Small intestine (tissue), 7 donors: Measurements from ENCODE around the gene RNF157. TPM values are rescaled to one million over a fixed set of nuclear protein-coding genes. Genes with fewer than 3 reads are reported as not detected.
"Not testable (repeated sequence)": the region's sequence is repeated elsewhere in the genome, so short reads cannot be mapped to it uniquely, and the experiment has no call there.

ENCODE experiments used
- DNase-seq, 2 donors: peaks; one replicate each; pipeline versions ENCODE4 v3.0.0 to v3.0.0-alpha.2; 2013
- FAIRE-seq: peaks from 2 replicates; lab custom pipeline; 2012; peaks lifted over from hg19 to GRCh38; lab: Jason Lieb, UNC
- H3K27ac ChIP-seq, 3 donors: one replicate each; pipeline ENCODE4 v1.5.1; 2013; ENCODE audit warnings: low read length in 2 of 3, mild to moderate bottlenecking in 2 of 3, control low read depth in 1 of 3, inconsistent platforms in 1 of 3, low read depth in 1 of 3, moderate library complexity in 1 of 3
- H3K27me3 ChIP-seq, 3 donors: one replicate each; pipeline ENCODE4 v1.6.1; 2013; ENCODE audit warnings: low read length in 3 of 3, inconsistent platforms in 1 of 3; ENCODE audit not compliant: control insufficient read depth in 3 of 3, insufficient read depth in 3 of 3
- H3K36me3 ChIP-seq, 3 donors: one replicate each; pipeline ENCODE4 v1.6.1; 2013; ENCODE audit warnings: low read length in 3 of 3, inconsistent platforms in 1 of 3, low read depth in 1 of 3, mild to moderate bottlenecking in 1 of 3, moderate library complexity in 1 of 3; ENCODE audit not compliant: control insufficient read depth in 3 of 3, insufficient read depth in 2 of 3
- H3K4me1 ChIP-seq, 3 donors: one replicate each; pipeline ENCODE4 v1.6.1; 2013; ENCODE audit warnings: low read length in 2 of 3, inconsistent platforms in 1 of 3, low read depth in 1 of 3, mild to moderate bottlenecking in 1 of 3, moderate library complexity in 1 of 3; ENCODE audit not compliant: control insufficient read depth in 3 of 3, insufficient read depth in 2 of 3
- H3K4me3 ChIP-seq, 3 donors: one replicate each; pipeline ENCODE4 v1.5.1; 2013; ENCODE audit warnings: low read length in 3 of 3, control low read depth in 1 of 3, inconsistent platforms in 1 of 3, low read depth in 1 of 3, mild to moderate bottlenecking in 1 of 3, moderate library complexity in 1 of 3
- H3K9me3 ChIP-seq, 2 donors: one replicate each; pipeline ENCODE4 v1.6.1; 2013; ENCODE audit warnings: low read depth in 1 of 2, low read length in 1 of 2; ENCODE audit not compliant: control insufficient read depth in 2 of 2, insufficient read depth in 1 of 2
- WGBS, 3 donors: extraction: QIAGEN DNeasy Blood & Tissue Kit; methylation state at CpG; one replicate each; pipeline ENCODE4 v1.1.7; 2013; 5-methylcytosine and 5-hydroxymethylcytosine counted together
- polyA plus RNA-seq, 4 donors: library from polyadenylated mRNA; stranded (reverse) in 3 of 4; unstranded in 1 of 4; fragments of 200-250 nt in 3 of 4; fragments of 120-200 nt in 1 of 4; gene quantifications; one replicate each; pipeline versions ENCODE4 v1.2.1 to v1.2.3, GENCODE V29; 2013
- donor health status: healthy with polysubstance abuse.
- donor health status: control.
- donor health status: control.
- donor health status: Bipolar disorder and iron deficiency.
- donor health status: healthy.

The RNF157 gene
- polyA plus RNA-seq, 4 donors, result 13.9 to 30.6 (median 21.6) TPM

- Histone ChIP-seq H3K27me3 (no peaks in the 10 kb centered on the region), H3K4me1 (peaks cover 0 to 3% (median 2%) of the 10 kb centered on the region in 3 donors), H3K9me3 (no peaks in the 10 kb centered on the region), H3K4me3 (no peak overlapping the region), H3K27ac (peak overlapping the region in 1 of 3 donors; percentile 27), H3K36me3 (peaks cover 0 to 4% (median 0%) of the 10 kb centered on the region in 3 donors)
- no peak for DNase-seq
- no peak for FAIRE-seq
- 78 to 90% (median 84%) methylated on average over 4 of the region's 4 CpGs for WGBS, 3 donors
Observed at GRCh38 chr17:76189247-76189646, 51.0 kb downstream of the RNF157 start.

- H3K4me3 ChIP-seq, result no peak overlapping the region
Observed at GRCh38 chr17:76188213-76189016, 51.9 kb downstream of the RNF157 start.

GRCh38 chr17:76186774-76187173 is 53.5 kb downstream of the RNF157 start:
- not testable (repeated sequence) for DNase-seq, H3K36me3 ChIP-seq, H3K9me3 ChIP-seq, H3K27me3 ChIP-seq, H3K27ac ChIP-seq, H3K4me1 ChIP-seq, H3K4me3 ChIP-seq, FAIRE-seq
- 97 to 100% (median 98%) methylated on average over 2 of the region's 2 CpGs for WGBS, 3 donors

More at GRCh38 chr17:76188213-76189016, 51.9 kb downstream of the RNF157 start:
- DNase-seq (no peak), FAIRE-seq (no peak)
- Histone ChIP-seq H3K4me1 (peaks cover 0 to 3% (median 2%) of the 10 kb centered on the region in 3 donors), H3K27me3 (no peaks in the 10 kb centered on the region), H3K27ac (peak overlapping the region in 1 of 3 donors; percentile 60), H3K36me3 (peaks cover 0 to 4% (median 0%) of the 10 kb centered on the region in 3 donors), H3K9me3 (no peaks in the 10 kb centered on the region)
- WGBS, 3 donors, result 72 to 74% (median 74%) methylated on average over 4 of the region's 4 CpGs

- Histone ChIP-seq H3K9me3 (no peaks in the 10 kb centered on the region), H3K36me3 (peaks cover 0 to 2% (median 0%) of the 10 kb centered on the region in 3 donors), H3K27ac (no peak overlapping the region), H3K27me3 (no peaks in the 10 kb centered on the region), H3K4me1 (peaks cover 0 to 4% (median 2%) of the 10 kb centered on the region in 3 donors), H3K4me3 (no peak overlapping the region)
- FAIRE-seq, result no peak
- no peak for DNase-seq
- WGBS, 3 donors, result 79 to 91% (median 85%) methylated on average over 2 of the region's 2 CpGs
Observed at GRCh38 chr17:76184290-76184689, 56.0 kb downstream of the RNF157 start.

GRCh38 chr17:76182016-76182764 is 58.1 kb downstream of the RNF157 start:
- Histone ChIP-seq H3K36me3 (peaks cover 0 to 4% (median 0%) of the 10 kb centered on the region in 3 donors), H3K9me3 (no peaks in the 10 kb centered on the region), H3K27ac (peak overlapping the region in 1 of 3 donors; percentile 59), H3K4me1 (peaks cover 0 to 4% (median 0%) of the 10 kb centered on the region in 3 donors), H3K27me3 (no peaks in the 10 kb centered on the region), H3K4me3 (no peak overlapping the region)
- DNase-seq, result peak; percentile 92 to 96
- no peak for FAIRE-seq
- 13 to 15% (median 15%) methylated on average over 11 of the region's 11 CpGs for WGBS, 3 donors

DNA sequence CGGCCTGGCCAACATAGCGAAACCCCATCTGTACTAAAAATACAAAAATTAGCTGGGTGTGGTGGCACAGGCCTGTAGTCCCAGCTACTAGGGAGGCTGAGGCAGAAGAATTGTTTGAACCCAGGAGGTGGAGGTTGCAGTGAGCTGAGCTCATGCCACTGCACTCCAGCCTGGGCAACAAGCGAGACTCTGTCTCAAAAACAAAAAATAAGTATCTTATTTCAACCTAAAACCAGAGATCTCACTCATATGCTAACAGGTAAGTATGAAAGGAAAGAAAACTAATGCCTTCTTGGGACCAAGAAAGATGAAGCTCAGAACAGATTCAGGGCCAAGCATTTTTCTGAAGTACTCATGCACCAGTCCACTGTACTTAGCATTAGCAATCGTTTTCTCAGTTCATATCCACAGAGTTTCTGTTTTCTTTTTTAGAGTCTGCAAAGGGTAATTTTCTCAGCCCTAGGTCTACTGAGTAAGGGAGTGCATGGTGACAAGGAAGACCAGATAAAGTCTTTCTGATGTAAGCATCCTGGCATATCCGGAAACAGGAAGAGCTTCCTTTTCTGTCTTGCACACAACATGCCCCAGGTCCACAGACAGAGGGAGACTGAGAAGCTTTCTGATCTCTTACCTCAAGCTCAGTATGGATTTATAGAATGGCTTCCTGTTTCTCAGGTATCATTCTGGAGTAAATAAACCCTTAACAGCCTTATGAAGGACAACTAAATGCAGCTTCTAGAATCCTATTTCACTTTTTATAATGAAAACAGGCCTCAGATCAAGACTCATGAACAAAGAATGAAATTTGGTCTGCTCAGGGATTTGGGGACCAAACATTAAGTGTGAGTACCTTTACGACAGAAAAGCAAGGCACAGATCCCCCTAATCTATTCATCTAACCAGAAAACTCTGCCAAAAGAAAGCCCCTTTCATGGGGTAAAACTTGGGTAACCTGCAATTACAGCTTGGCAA is 60.5 kb downstream of the RNF157 start:
- no peak overlapping the region for H3K4me3 ChIP-seq
- 79 to 87% (median 82%) methylated on average over 6 of the region's 6 CpGs for WGBS, 3 donors
- no peaks in the 10 kb centered on the region for H3K27me3 ChIP-seq
- H3K36me3 ChIP-seq, result peaks cover 0 to 4% (median 0%) of the 10 kb centered on the region in 3 donors
- DNase-seq (peak in 1 of 2 donors; percentile 41), FAIRE-seq (no peak)
- H3K9me3 ChIP-seq, result no peaks in the 10 kb centered on the region
- peaks cover 0 to 4% (median 0%) of the 10 kb centered on the region in 3 donors for H3K4me1 ChIP-seq
- H3K27ac ChIP-seq, result no peak overlapping the region

DNA sequence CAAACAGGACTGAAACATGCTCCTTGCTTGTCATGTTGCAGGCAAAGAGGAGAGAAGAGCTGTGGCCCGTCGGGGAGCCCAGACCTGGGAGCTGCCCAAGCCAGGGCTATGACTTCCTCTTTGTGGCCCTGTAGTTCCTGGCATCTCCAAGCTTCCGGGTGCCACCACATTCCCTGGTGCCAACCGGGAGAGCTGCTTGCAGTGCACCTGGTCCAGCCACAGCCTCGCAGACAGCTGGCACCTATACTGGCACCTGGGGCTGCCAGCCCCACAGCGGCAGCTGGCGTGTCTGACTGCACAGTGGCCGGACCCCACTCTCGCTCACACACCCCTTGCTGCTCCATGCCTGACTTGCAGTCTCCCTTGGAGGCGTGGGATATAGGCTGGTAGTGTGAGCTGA is 62.2 kb downstream of the RNF157 start:
- no peak for DNase-seq
- peaks cover 0 to 4% (median 0%) of the 10 kb centered on the region in 3 donors for H3K36me3 ChIP-seq
- WGBS, 3 donors, result 90 to 93% (median 91%) methylated on average over 10 of the region's 10 CpGs
- FAIRE-seq, result no peak
- no peak overlapping the region for H3K4me3 ChIP-seq
- peaks cover 0 to 8% (median 0%) of the 10 kb centered on the region in 3 donors for H3K4me1 ChIP-seq
- H3K9me3 ChIP-seq, result no peaks in the 10 kb centered on the region
- no peaks in the 10 kb centered on the region for H3K27me3 ChIP-seq
- no peak overlapping the region for H3K27ac ChIP-seq
